K562 (cell line): Measurements from ENCODE around the gene KLK15. TPM values are rescaled to one million over a fixed set of nuclear protein-coding genes. Genes with fewer than 3 reads are reported as not detected.

Experiments used
- ARID2 ChIP-seq: fragments of 450-650 bp; IDR thresholded peaks from 2 replicates; pipeline ENCODE4 v1.6.1; 2017; ENCODE audit warnings: antibody characterized with exemption, mild to moderate bottlenecking
- CBX5 ChIP-seq: IDR thresholded peaks from 2 replicates; pipeline ENCODE4 v1.6.1; 2014; ENCODE audit warnings: low read depth, borderline replicate concordance
- DDX20 ChIP-seq: fragments of 450-650 bp; IDR thresholded peaks from 2 replicates; pipeline ENCODE4 v1.6.1; 2016; ENCODE audit warnings: missing genetic modification characterization, low read depth, mild to moderate bottlenecking, missing compliant biosample characterization, moderate library complexity
- ELF1 ChIP-seq: fragments of 200-800 bp; sonication (Bioruptor generic); IDR thresholded peaks from 2 replicates; pipeline ENCODE4 v1.6.1; 2016; ENCODE audit warnings: missing genetic modification characterization, missing compliant biosample characterization
- ERF ChIP-seq: fragments of 450-650 bp; formaldehyde crosslinking; IDR thresholded peaks from 2 replicates; pipeline ENCODE4 v1.4.0; 2020; ENCODE audit warnings: mild to moderate bottlenecking, mixed read lengths
- FOXP1 ChIP-seq: sonication (generic); formaldehyde crosslinking; IDR thresholded peaks from 2 replicates; pipeline ENCODE4 v1.8.0; 2022; ENCODE audit warnings: mild to moderate bottlenecking, missing genetic modification reagents
- HDAC2 ChIP-seq: fragments of 450-650 bp; IDR thresholded peaks from 2 replicates; pipeline ENCODE4 v1.6.1; 2016; ENCODE audit warnings: mild to moderate bottlenecking
- HMG20A ChIP-seq: fragments of 450-650 bp; formaldehyde crosslinking; conservative IDR thresholded peaks from 2 replicates; pipeline ENCODE4 v1.4.0; 2020; ENCODE audit warnings: mild to moderate bottlenecking, mixed read lengths
- HNRNPK ChIP-seq: fragments of 200-400 bp; formaldehyde crosslinking; IDR thresholded peaks from one replicate; pipeline ENCODE4 v1.6.1; 2018; ENCODE audit warnings: mild to moderate bottlenecking, low read depth, low read length; ENCODE audit not compliant: poor library complexity, severe bottlenecking
- ILF3 ChIP-seq: fragments of 450-650 bp; IDR thresholded peaks from 2 replicates; pipeline ENCODE4 v1.6.1; 2018; ENCODE audit warnings: antibody characterized with exemption, mild to moderate bottlenecking, moderate library complexity, borderline replicate concordance
- KAT7 ChIP-seq: sonication (generic); formaldehyde crosslinking; IDR thresholded peaks from 2 replicates; pipeline ENCODE4 v1.8.0; 2022; ENCODE audit warnings: missing genetic modification reagents, mild to moderate bottlenecking, borderline replicate concordance
- KLF13 ChIP-seq: fragments of 450-650 bp; IDR thresholded peaks from 2 replicates; pipeline ENCODE4 v1.6.1; 2016; ENCODE audit warnings: missing genetic modification characterization, low read depth, mild to moderate bottlenecking, missing compliant biosample characterization, moderate library complexity, borderline replicate concordance
- NEUROD1 ChIP-seq: fragments of 150-350 bp; IDR thresholded peaks from 2 replicates; pipeline ENCODE4 v1.6.1; 2014; ENCODE audit warnings: borderline replicate concordance, low read length, low read depth; ENCODE audit not compliant: partially characterized antibody
- NFRKB ChIP-seq: fragments of 450-650 bp; IDR thresholded peaks from 2 replicates; pipeline ENCODE4 v1.6.1; 2016; ENCODE audit warnings: low read depth
- PHF8 ChIP-seq: fragments of 200-600 bp; sonication (generic); IDR thresholded peaks from 2 replicates; pipeline ENCODE4 v1.6.1; 2012; ENCODE audit warnings: mixed run types, mild to moderate bottlenecking, inconsistent platforms, low read length, moderate library complexity, borderline replicate concordance
- POLR2AphosphoS2 ChIP-seq: IDR thresholded peaks from 2 replicates; pipeline ENCODE4 v1.6.1; 2012; ENCODE audit warnings: low read length, improper control_type of control experiment
- POLR2B ChIP-seq: fragments of 450-650 bp; IDR thresholded peaks from 2 replicates; pipeline ENCODE4 v1.6.1; 2018; ENCODE audit warnings: low read depth; ENCODE audit not compliant: partially characterized antibody
- RBM14 ChIP-seq: fragments of 200-400 bp; formaldehyde crosslinking; IDR thresholded peaks from 2 replicates; pipeline ENCODE4 v1.6.1; 2018; ENCODE audit warnings: low read depth, mild to moderate bottlenecking, low read length, moderate library complexity, borderline replicate concordance; ENCODE audit not compliant: insufficient read depth
- RBM22 ChIP-seq: fragments of 200-400 bp; formaldehyde crosslinking; IDR thresholded peaks from 2 replicates; pipeline ENCODE4 v1.6.1; 2018; ENCODE audit warnings: low read length, low read depth; ENCODE audit not compliant: poor library complexity, severe bottlenecking
- TRIM24 ChIP-seq, 2 experiments: fragments of 450-650 bp; IDR thresholded peaks; 2 replicates each; pipeline ENCODE4 v1.6.1; 2016
- ZC3H11A ChIP-seq: IDR thresholded peaks from 2 replicates; pipeline ENCODE4 v1.6.1; 2012; ENCODE audit warnings: low read depth, low read length, improper control_type of control experiment
- ZNF239 ChIP-seq: fragments of 250-450 bp; sonication (Bioruptor Pico); IDR thresholded peaks from 2 replicates; pipeline ENCODE4 v1.4.0; 2020; ENCODE audit warnings: mild to moderate bottlenecking
- ZNF668 ChIP-seq: fragments of 250-450 bp; sonication (Bioruptor Pico); IDR thresholded peaks from 2 replicates; pipeline ENCODE4 v1.8.0; 2022; ENCODE audit warnings: mild to moderate bottlenecking, inconsistent platforms
- ZNF695 ChIP-seq: fragments of 450-650 bp; formaldehyde crosslinking; IDR thresholded peaks from 2 replicates; pipeline ENCODE4 v1.4.0; 2020; ENCODE audit warnings: mild to moderate bottlenecking, moderate library complexity
- polyA plus RNA-seq, 8 experiments: library from polyadenylated mRNA; depleted of rRNA in 4 of 8; stranded (reverse) in 5 of 8; unstranded in 3 of 8; fragments of >200 nt; fragmentation: Nextera tagmentation in 2 of 8; fragmentation: Illumina TruSeq in 1 of 8; extraction: Ambion mirVana in 2 of 8; extraction: Trizol in 1 of 8; gene quantifications; 2 replicates each; pipeline versions ENCODE4 v1.2.1 to v1.2.3, GENCODE V29; 2011 to 2014; ENCODE audit warnings: inconsistent platforms in 1 of 8, missing spikeins in 1 of 8
- total RNA-seq, 7 experiments: library from RNA; depleted of rRNA in 6 of 7; stranded (reverse); fragments of >200 nt in 6 of 7; fragmentation: Illumina TruSeq in 2 of 7; extraction: Trizol in 2 of 7; gene quantifications; 2 replicates each; pipeline versions ENCODE4 v1.2.1 to v1.2.3, GENCODE V29; 2011 to 2021; ENCODE audit warnings: low replicate concordance in 1 of 7
- TF ChIP-seq, protein P1 (sequence below): sonication (generic); formaldehyde crosslinking; IDR thresholded peaks from 2 replicates; pipeline ENCODE4 v1.8.0; 2023; ENCODE audit warnings: mild to moderate bottlenecking, missing genetic modification reagents
- TF ChIP-seq, protein P2 (sequence below): fragments of 250-450 bp; sonication (Bioruptor Pico); IDR thresholded peaks from 2 replicates; pipeline ENCODE4 v1.8.0; 2022; ENCODE audit warnings: inconsistent platforms
- TF ChIP-seq, protein P3 (sequence below), 2 experiments: fragments of 450-650 bp in 1 of 2; sonication (generic) in 1 of 2; formaldehyde crosslinking; conservative IDR thresholded peaks; 2 replicates each; pipeline versions ENCODE4 v1.4.0 to v1.8.1; 2020 to 2022; ENCODE audit warnings: mild to moderate bottlenecking in 1 of 2, missing genetic modification reagents in 1 of 2

The KLK15 gene
- total and polyA plus RNA-seq, 9 of the 15 experiments (the other 6 are each of a cell fraction or from before 2014, with no cell fraction given): not detected

DNA sequence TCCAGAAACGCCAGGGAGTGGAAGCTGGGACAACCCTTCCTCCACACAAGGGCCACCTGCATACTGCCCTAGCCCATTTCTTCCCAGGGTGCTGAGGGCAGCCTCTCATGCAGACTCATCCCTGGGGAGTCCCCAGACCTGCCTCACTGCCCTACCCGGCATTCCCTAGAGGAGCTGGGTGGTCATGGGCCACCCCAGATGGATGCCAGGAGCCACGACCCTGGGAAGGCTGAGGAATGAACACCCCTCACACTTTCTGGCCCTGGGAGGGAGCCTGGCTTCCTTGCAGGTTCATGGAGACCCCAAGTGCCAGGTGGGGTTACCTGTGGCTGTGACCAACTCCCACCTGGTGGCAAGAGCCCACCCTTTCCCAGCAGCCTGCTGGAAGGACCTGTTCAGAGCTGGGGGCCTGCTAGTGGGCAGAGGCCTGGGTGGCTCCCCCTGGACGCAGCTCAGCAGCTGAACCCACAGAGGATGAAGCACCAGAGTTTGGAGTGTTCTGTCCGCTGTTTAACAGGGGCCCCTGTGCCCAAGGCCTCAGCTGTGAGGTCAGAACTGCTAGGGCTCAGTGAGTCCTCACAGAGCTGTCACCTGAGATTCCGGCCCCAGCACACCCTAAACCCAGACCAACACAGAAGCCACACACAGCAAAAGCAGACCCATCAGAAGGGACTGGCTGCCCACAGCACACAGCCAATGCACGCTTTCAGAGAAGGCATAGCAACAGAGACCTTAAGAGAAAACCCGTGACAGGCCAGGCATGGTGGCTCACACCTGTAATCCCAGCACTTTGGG, 36.5 kb downstream of the KLK15 start (continued):
- no peak for TF ChIP-seq KAT7 (CRISPR knock-in tag)
- no peak for TF ChIP-seq ELF1 (tag)
- no peak for TF ChIP-seq TRIM24 (IDR thresholded peaks at IDR 0.05)
- no peak for TF ChIP-seq NFRKB
- no peak for TF ChIP-seq DDX20 (tag)
- TF ChIP-seq ARID2: no peak
- peak; percentile 19; the same call in 1 of the 2 replicates for TF ChIP-seq ILF3
- TF ChIP-seq RBM22: peak; percentile 81
- no peak for TF ChIP-seq RBM14
- TF ChIP-seq ZC3H11A: no peak
- TF ChIP-seq, protein P1, sequence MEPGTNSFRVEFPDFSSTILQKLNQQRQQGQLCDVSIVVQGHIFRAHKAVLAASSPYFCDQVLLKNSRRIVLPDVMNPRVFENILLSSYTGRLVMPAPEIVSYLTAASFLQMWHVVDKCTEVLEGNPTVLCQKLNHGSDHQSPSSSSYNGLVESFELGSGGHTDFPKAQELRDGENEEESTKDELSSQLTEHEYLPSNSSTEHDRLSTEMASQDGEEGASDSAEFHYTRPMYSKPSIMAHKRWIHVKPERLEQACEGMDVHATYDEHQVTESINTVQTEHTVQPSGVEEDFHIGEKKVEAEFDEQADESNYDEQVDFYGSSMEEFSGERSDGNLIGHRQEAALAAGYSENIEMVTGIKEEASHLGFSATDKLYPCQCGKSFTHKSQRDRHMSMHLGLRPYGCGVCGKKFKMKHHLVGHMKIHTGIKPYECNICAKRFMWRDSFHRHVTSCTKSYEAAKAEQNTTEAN (CRISPR knock-in tag): 0 out of 2 replicates have a peak, but pooled peaks have one; percentile 11
- peak; percentile 86 for TF ChIP-seq POLR2AphosphoS2
- TF ChIP-seq, protein P2, sequence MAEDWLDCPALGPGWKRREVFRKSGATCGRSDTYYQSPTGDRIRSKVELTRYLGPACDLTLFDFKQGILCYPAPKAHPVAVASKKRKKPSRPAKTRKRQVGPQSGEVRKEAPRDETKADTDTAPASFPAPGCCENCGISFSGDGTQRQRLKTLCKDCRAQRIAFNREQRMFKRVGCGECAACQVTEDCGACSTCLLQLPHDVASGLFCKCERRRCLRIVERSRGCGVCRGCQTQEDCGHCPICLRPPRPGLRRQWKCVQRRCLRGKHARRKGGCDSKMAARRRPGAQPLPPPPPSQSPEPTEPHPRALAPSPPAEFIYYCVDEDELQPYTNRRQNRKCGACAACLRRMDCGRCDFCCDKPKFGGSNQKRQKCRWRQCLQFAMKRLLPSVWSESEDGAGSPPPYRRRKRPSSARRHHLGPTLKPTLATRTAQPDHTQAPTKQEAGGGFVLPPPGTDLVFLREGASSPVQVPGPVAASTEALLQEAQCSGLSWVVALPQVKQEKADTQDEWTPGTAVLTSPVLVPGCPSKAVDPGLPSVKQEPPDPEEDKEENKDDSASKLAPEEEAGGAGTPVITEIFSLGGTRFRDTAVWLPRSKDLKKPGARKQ (CRISPR knock-in tag): no peak
- TF ChIP-seq KLF13 (tag): no peak
- TF ChIP-seq, protein P3, sequence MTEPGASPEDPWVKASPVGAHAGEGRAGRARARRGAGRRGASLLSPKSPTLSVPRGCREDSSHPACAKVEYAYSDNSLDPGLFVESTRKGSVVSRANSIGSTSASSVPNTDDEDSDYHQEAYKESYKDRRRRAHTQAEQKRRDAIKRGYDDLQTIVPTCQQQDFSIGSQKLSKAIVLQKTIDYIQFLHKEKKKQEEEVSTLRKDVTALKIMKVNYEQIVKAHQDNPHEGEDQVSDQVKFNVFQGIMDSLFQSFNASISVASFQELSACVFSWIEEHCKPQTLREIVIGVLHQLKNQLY (CRISPR knock-in tag; conservative IDR thresholded peaks at IDR 0.05): no peak
- TF ChIP-seq POLR2B: peak; percentile 15
- no peak for TF ChIP-seq ZNF239 (CRISPR knock-in tag)
- TF ChIP-seq FOXP1 (CRISPR knock-in tag): 0 out of 2 replicates have a peak, but pooled peaks have one; percentile 21
- TF ChIP-seq NEUROD1: no peak
- no peak for TF ChIP-seq ERF
- no peak for TF ChIP-seq CBX5
- no peak for TF ChIP-seq ZNF695
- TF ChIP-seq ZNF668 (CRISPR knock-in tag): no peak
- no peak for TF ChIP-seq HMG20A (CRISPR knock-in tag)
- no peak for TF ChIP-seq HNRNPK
- no peak for TF ChIP-seq HDAC2
- TF ChIP-seq PHF8: no peak
